ENCODE results near the gene LHX3.

- TF ChIP-seq OSR1 (CRISPR knock-in tag; IDR thresholded peaks at IDR 0.05) (no peak), ZFP3 (CRISPR knock-in tag; IDR thresholded peaks at IDR 0.05) (no peak), TOX (CRISPR knock-in tag; IDR thresholded peaks at IDR 0.05; ENCODE audit: borderline replicate concordance) (no peak), PATZ1 (CRISPR knock-in tag; IDR thresholded peaks at IDR 0.05; ENCODE audit: borderline replicate concordance) (no peak), GLIS3 (CRISPR knock-in tag; IDR thresholded peaks at IDR 0.05) (no peak), CREB5 (CRISPR knock-in tag; IDR thresholded peaks at IDR 0.05; ENCODE audit: low read depth) (no peak), TCF4 (CRISPR knock-in tag; IDR thresholded peaks at IDR 0.05; ENCODE audit: borderline replicate concordance) (no peak), CSDC2 (CRISPR knock-in tag; IDR thresholded peaks at IDR 0.05) (no peak), TSHZ2 (CRISPR knock-in tag; IDR thresholded peaks at IDR 0.05) (no peak)
Measured at GRCh38 chr9:136187683-136188586, 17.0 kb downstream of the LHX3 start.
